ENCODE data around the gene MYOC. TPM values are rescaled to one million over a fixed set of nuclear protein-coding genes. Genes with fewer than 3 reads are reported as not detected.

MYOC gene
- total RNA-seq, 1 donor from 2014 or later, result not detected

DNA sequence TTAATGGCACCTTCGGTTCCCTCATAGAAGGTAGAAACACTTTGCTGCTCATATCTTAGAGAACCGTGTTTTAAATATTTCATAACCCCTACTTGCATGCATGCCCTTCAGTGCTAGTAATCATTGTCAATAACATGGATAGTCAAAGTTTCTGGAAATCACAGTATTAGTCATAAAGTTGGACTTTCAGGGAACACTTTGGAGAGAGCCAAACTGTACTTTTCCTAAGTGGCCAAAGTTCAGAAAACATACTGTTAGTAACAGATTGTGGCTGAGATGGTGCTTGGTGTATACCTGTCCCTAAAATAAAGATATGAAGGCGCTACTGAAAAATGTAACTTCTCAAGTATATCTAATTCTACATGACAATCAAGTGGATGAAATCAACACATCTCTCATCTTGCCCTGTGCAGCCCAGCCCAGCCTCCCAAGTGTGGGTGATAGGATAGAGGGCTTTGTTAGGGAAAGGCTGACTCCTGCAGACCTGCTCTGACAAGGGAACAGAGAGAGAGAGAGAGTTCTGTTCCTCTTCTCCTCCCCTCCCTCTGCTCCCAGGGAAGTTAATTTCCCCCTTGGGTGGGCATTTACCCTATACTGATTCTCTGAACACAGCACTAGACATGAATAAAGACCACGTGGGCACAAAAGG is 14.4 kb downstream of the MYOC start:
- H2AFZ ChIP-seq (ENCODE audit: low read depth, low read length), result no peak overlapping the region
- peaks cover 2% of the 10 kb centered on the region for H3K9me3 Mint-ChIP-seq (ENCODE audit: unreplicated experiment)
- H3K79me2 ChIP-seq (ENCODE audit: insufficient read depth, low read length), result no peaks in the 10 kb centered on the region
- no peak overlapping the region for H3K9ac ChIP-seq (ENCODE audit: low read length)
- no peak overlapping the region for H3K4me2 ChIP-seq (ENCODE audit: low read length)
- no peak overlapping the region for H3K27ac ChIP-seq (ENCODE audit: low read depth, low read length)
- no peaks in the 10 kb centered on the region for H3K36me3 ChIP-seq (ENCODE audit: insufficient read depth, low read length)
- DNase-seq (ENCODE audit: low read depth), result no peak
- FAIRE-seq, result no peak
- no peak overlapping the region for H3K4me3 Mint-ChIP-seq (ENCODE audit: unreplicated experiment)
- no peak overlapping the region for H3K27ac Mint-ChIP-seq (ENCODE audit: unreplicated experiment)
- H3K27me3 Mint-ChIP-seq (ENCODE audit: low read depth, unreplicated experiment), result peaks cover 9% of the 10 kb centered on the region
- no peaks in the 10 kb centered on the region for H3K36me3 Mint-ChIP-seq (ENCODE audit: low read depth, unreplicated experiment)
- H3K4me3 ChIP-seq (ENCODE audit: insufficient read depth, low read depth, low read length), result no peak overlapping the region
- TF ChIP-seq, protein P1, sequence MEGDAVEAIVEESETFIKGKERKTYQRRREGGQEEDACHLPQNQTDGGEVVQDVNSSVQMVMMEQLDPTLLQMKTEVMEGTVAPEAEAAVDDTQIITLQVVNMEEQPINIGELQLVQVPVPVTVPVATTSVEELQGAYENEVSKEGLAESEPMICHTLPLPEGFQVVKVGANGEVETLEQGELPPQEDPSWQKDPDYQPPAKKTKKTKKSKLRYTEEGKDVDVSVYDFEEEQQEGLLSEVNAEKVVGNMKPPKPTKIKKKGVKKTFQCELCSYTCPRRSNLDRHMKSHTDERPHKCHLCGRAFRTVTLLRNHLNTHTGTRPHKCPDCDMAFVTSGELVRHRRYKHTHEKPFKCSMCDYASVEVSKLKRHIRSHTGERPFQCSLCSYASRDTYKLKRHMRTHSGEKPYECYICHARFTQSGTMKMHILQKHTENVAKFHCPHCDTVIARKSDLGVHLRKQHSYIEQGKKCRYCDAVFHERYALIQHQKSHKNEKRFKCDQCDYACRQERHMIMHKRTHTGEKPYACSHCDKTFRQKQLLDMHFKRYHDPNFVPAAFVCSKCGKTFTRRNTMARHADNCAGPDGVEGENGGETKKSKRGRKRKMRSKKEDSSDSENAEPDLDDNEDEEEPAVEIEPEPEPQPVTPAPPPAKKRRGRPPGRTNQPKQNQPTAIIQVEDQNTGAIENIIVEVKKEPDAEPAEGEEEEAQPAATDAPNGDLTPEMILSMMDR (IDR thresholded peaks at IDR 0.05; ENCODE audit: insufficient read depth, low read depth, low read length), result no peak
- no peak for TF ChIP-seq EZH2 (IDR thresholded peaks at IDR 0.05; ENCODE audit: insufficient read depth, low read length)
- no peaks in the 10 kb centered on the region for H3K4me1 ChIP-seq (ENCODE audit: insufficient read depth, low read length)
- H3K27me3 ChIP-seq (ENCODE audit: insufficient read depth, low read length), result no peaks in the 10 kb centered on the region
- H3K4me1 Mint-ChIP-seq (ENCODE audit: low read depth, unreplicated experiment), result no peaks in the 10 kb centered on the region
- H4K20me1 ChIP-seq (ENCODE audit: insufficient read depth, low read length), result no peaks in the 10 kb centered on the region
- H3K9me3 ChIP-seq (ENCODE audit: insufficient read depth, low read depth, low read length), result no peaks in the 10 kb centered on the region

DNA sequence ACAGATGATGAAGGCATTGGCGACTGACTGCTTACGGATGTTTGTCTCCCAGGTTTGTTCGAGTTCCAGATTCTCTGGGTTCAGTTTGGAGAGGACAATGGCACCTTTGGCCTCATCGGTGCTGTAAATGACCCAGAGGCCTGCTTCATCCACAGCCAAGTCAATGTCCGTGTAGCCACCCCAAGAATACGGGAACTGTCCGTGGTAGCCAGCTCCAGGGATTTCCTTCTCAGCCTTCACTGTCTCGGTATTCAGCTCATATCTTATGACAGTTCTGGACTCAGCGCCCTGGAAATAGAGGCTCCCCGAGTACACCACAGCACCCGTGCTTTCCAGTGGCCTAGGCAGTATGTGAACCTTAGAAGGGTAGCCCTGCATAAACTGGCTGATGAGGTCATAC is 16.3 kb downstream of the MYOC start:
- FAIRE-seq, result no peak
- H3K27ac Mint-ChIP-seq (ENCODE audit: unreplicated experiment), result no peak overlapping the region

DNA sequence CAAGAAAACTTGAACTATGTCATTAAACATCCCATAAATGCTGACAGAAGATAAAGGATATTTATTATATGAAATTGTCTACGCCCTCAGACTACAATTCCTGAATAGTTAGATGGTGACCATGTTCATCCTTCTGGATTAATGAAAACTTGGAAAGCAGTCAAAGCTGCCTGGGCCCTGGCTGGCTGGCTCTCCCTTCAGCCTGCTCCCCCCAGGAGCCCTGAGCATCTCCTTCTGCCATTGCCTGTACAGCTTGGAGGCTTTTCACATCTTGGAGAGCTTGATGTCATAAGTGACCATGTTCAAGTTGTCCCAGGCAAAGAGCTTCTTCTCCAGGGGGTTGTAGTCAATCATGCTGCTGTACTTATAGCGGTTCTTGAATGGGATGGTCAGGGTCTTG is 16.8 kb downstream of the MYOC start:
- Mint-ChIP-seq H3K27me3 (ENCODE audit: low read depth, unreplicated experiment) (peaks cover 13% of the 10 kb centered on the region), H3K4me1 (ENCODE audit: low read depth, unreplicated experiment) (no peaks in the 10 kb centered on the region), H3K36me3 (ENCODE audit: low read depth, unreplicated experiment) (no peaks in the 10 kb centered on the region), H3K4me3 (ENCODE audit: unreplicated experiment) (no peak overlapping the region), H3K9me3 (ENCODE audit: unreplicated experiment) (peaks cover 7% of the 10 kb centered on the region), H3K27ac (ENCODE audit: unreplicated experiment) (no peak overlapping the region)
- no peak overlapping the region for H3K4me3 ChIP-seq (ENCODE audit: insufficient read depth, low read depth, low read length)
- no peaks in the 10 kb centered on the region for H3K36me3 ChIP-seq (ENCODE audit: insufficient read depth, low read length)
- no peak overlapping the region for H2AFZ ChIP-seq (ENCODE audit: low read depth, low read length)
- no peaks in the 10 kb centered on the region for H3K27me3 ChIP-seq (ENCODE audit: insufficient read depth, low read length)
- no peaks in the 10 kb centered on the region for H3K79me2 ChIP-seq (ENCODE audit: insufficient read depth, low read length)
- H3K4me2 ChIP-seq (ENCODE audit: low read length), result no peak overlapping the region
- no peak for FAIRE-seq
- DNase-seq (ENCODE audit: low read depth), result no peak
- no peak overlapping the region for H3K9ac ChIP-seq (ENCODE audit: low read length)
- no peaks in the 10 kb centered on the region for H3K9me3 ChIP-seq (ENCODE audit: insufficient read depth, low read depth, low read length)
- TF ChIP-seq, protein P1 (IDR thresholded peaks at IDR 0.05; ENCODE audit: insufficient read depth, low read depth, low read length), result no peak
- TF ChIP-seq EZH2 (IDR thresholded peaks at IDR 0.05; ENCODE audit: insufficient read depth, low read length), result no peak
- H4K20me1 ChIP-seq (ENCODE audit: insufficient read depth, low read length), result no peaks in the 10 kb centered on the region
- no peak overlapping the region for H3K27ac ChIP-seq (ENCODE audit: low read depth, low read length)
- no peaks in the 10 kb centered on the region for H3K4me1 ChIP-seq (ENCODE audit: insufficient read depth, low read length)

More for the DNA sequence above, 16.3 kb downstream of the MYOC start:
- Histone ChIP-seq H3K4me1 (ENCODE audit: insufficient read depth, low read length) (no peaks in the 10 kb centered on the region), H3K79me2 (ENCODE audit: insufficient read depth, low read length) (no peaks in the 10 kb centered on the region), H3K27me3 (ENCODE audit: insufficient read depth, low read length) (no peaks in the 10 kb centered on the region), H3K9ac (ENCODE audit: low read length) (no peak overlapping the region), H3K27ac (ENCODE audit: low read depth, low read length) (no peak overlapping the region), H2AFZ (ENCODE audit: low read depth, low read length) (no peak overlapping the region), H3K36me3 (ENCODE audit: insufficient read depth, low read length) (no peaks in the 10 kb centered on the region), H3K4me3 (ENCODE audit: insufficient read depth, low read depth, low read length) (no peak overlapping the region), H4K20me1 (ENCODE audit: insufficient read depth, low read length) (no peaks in the 10 kb centered on the region), H3K9me3 (ENCODE audit: insufficient read depth, low read depth, low read length) (no peaks in the 10 kb centered on the region), H3K4me2 (ENCODE audit: low read length) (no peak overlapping the region)
- H3K4me3 Mint-ChIP-seq (ENCODE audit: unreplicated experiment), result no peak overlapping the region
- no peaks in the 10 kb centered on the region for H3K4me1 Mint-ChIP-seq (ENCODE audit: low read depth, unreplicated experiment)
- no peaks in the 10 kb centered on the region for H3K36me3 Mint-ChIP-seq (ENCODE audit: low read depth, unreplicated experiment)
- no peak for DNase-seq (ENCODE audit: low read depth)
- H3K9me3 Mint-ChIP-seq (ENCODE audit: unreplicated experiment), result peaks cover 7% of the 10 kb centered on the region
- peaks cover 13% of the 10 kb centered on the region for H3K27me3 Mint-ChIP-seq (ENCODE audit: low read depth, unreplicated experiment)
- TF ChIP-seq EZH2 (IDR thresholded peaks at IDR 0.05; ENCODE audit: insufficient read depth, low read length), result no peak
- TF ChIP-seq, protein P1 (IDR thresholded peaks at IDR 0.05; ENCODE audit: insufficient read depth, low read depth, low read length), result no peak

All from astrocyte (in vitro differentiated cells and primary cell).